HCT116 (cell line): ENCODE measurements around the gene FTO. TPM values are rescaled to one million over a fixed set of nuclear protein-coding genes. Genes with fewer than 3 reads are reported as not detected.

Experiments used
- ATAC-seq: fragments of 200-7000 bp; cut with Tn5 transposase; 2 replicates; pipeline ENCODE4 v1.9.1; 2020; ENCODE audit warnings: mild to moderate bottlenecking, moderate library complexity
- BruUV-seq: library from RNA; stranded (reverse); fragments of 400-500 nt; replicated peaks from 2 replicates; lab custom pipeline; 2021; lab: Mats Ljungman, UMichigan
- CTCF ChIA-PET: fragments of 300-600 bp; sonication (Branson Sonifier 250); formaldehyde crosslinking; loops from one replicate; lab custom pipeline; 2021; ENCODE audit warnings: antibody characterized with exemption; lab: Charles Lee
- POLR2A ChIA-PET: fragments of 300-600, 350-600 bp; sonication (Branson Sonifier 250); formaldehyde crosslinking; loops from one replicate; lab custom pipeline; 2021; ENCODE audit warnings: antibody characterized with exemption; lab: Charles Lee
- RAD21 ChIA-PET, 2 experiments: fragments of 300-600 bp; sonication (Branson Sonifier 250); formaldehyde crosslinking; loops; one replicate each; lab custom pipeline; 2023; ENCODE audit warnings: low total read pairs in 2 of 2; ENCODE audit not compliant: uncharacterized antibody in 2 of 2, unreplicated experiment in 2 of 2, low non-redundant PET in 1 of 2; lab: Charles Lee
- DNase-seq: peaks from one replicate; pipeline ENCODE4 v3.0.0-alpha.2; 2010; ENCODE audit warnings: low read depth, low spot score
- H2AFZ ChIP-seq: fragments of 200-600 bp; shearing (Covaris generic), sonication (generic); 2 replicates; pipeline ENCODE4 v1.6.1; 2017; ENCODE audit warnings: low read depth, mixed run types, mixed read lengths, antibody characterized with exemption, low read length; ENCODE audit not compliant: poor library complexity, severe bottlenecking
- H3K27ac ChIP-seq: 2 replicates; pipeline ENCODE4 v1.5.1; 2012; ENCODE audit warnings: low read depth, low read length
- H3K27me3 ChIP-seq: fragments of 200-600 bp; sonication (generic); 2 replicates; pipeline ENCODE4 v1.6.1; 2016; ENCODE audit warnings: mixed run types, low read length, mixed read lengths; ENCODE audit not compliant: insufficient read depth
- H3K36me3 ChIP-seq, 2 experiments: fragments of 200-500 bp in 1 of 2; fragments of 200-600 bp in 1 of 2; sonication (Bioruptor generic) in 1 of 2; sonication (generic) in 1 of 2; 2 replicates each; pipeline versions ENCODE4 v1.5.1 to v1.6.1; 2014 to 2016; ENCODE audit warnings: low read length in 2 of 2, inconsistent platforms in 1 of 2, mixed read lengths in 1 of 2, mixed run types in 1 of 2; ENCODE audit not compliant: insufficient read depth in 2 of 2, control insufficient read depth in 1 of 2
- H3K4me1 ChIP-seq, 2 experiments: fragments of 200-600 bp in 1 of 2; sonication (generic) in 1 of 2; 2 replicates each; pipeline versions ENCODE4 v1.5.1 to v1.6.1; 2012 to 2017; ENCODE audit warnings: low read length in 2 of 2, inconsistent platforms in 1 of 2, mild to moderate bottlenecking in 1 of 2, mixed read lengths in 1 of 2, mixed run types in 1 of 2, moderate library complexity in 1 of 2; ENCODE audit not compliant: insufficient read depth in 2 of 2, control insufficient read depth in 1 of 2
- H3K4me2 ChIP-seq: fragments of 200-600 bp; sonication (generic); 2 replicates; pipeline ENCODE4 v1.6.1; 2017; ENCODE audit warnings: mixed run types, low read length, mixed read lengths
- H3K4me3 ChIP-seq, 2 experiments: fragments of 200-600 bp in 1 of 2; sonication (generic) in 1 of 2; replicated peaks in 1 of 2; 2 replicates each; pipeline ENCODE4 v1.5.1; 2011 to 2016; ENCODE audit warnings: low read length in 2 of 2, control low read depth in 1 of 2, low read depth in 1 of 2, mild to moderate bottlenecking in 1 of 2, mixed read lengths in 1 of 2, mixed run types in 1 of 2
- H3K79me2 ChIP-seq: fragments of 200-600 bp; sonication (generic); 2 replicates; pipeline ENCODE4 v1.6.1; 2017; ENCODE audit warnings: mild to moderate bottlenecking, mixed run types, low read length, moderate library complexity, mixed read lengths; ENCODE audit not compliant: insufficient read depth
- H3K9ac ChIP-seq: fragments of 200-600 bp; sonication (generic); 2 replicates; pipeline ENCODE4 v1.6.1; 2016; ENCODE audit warnings: low read length, mixed read lengths
- H3K9me2 ChIP-seq: fragments of 200-600 bp; sonication (generic), shearing (Covaris generic); 2 replicates; pipeline ENCODE4 v1.6.1; 2017; ENCODE audit warnings: mixed run types, mild to moderate bottlenecking, moderate library complexity; ENCODE audit not compliant: insufficient read depth
- H3K9me3 ChIP-seq, 2 experiments: fragments of 200-500 bp in 1 of 2; fragments of 200-600 bp in 1 of 2; sonication (Bioruptor generic) in 1 of 2; sonication (generic) in 1 of 2; 2 replicates each; pipeline ENCODE4 v1.6.1; 2014 to 2017; ENCODE audit warnings: low read length in 2 of 2, mixed read lengths in 2 of 2, inconsistent platforms in 1 of 2, low read depth in 1 of 2, mild to moderate bottlenecking in 1 of 2, mixed run types in 1 of 2, moderate library complexity in 1 of 2; ENCODE audit not compliant: control insufficient read depth in 1 of 2, insufficient read depth in 1 of 2
- H4K20me1 ChIP-seq: fragments of 200-600 bp; sonication (generic), shearing (Covaris generic); 2 replicates; pipeline ENCODE4 v1.6.1; 2017; ENCODE audit warnings: mixed run types, mild to moderate bottlenecking, moderate library complexity; ENCODE audit not compliant: insufficient read depth
- CBX3 ChIP-seq: IDR thresholded peaks from 2 replicates; pipeline ENCODE4 v1.6.1; 2012; ENCODE audit warnings: low read depth
- CEBPB ChIP-seq: IDR thresholded peaks from 2 replicates; pipeline ENCODE4 v1.6.1; 2012; ENCODE audit warnings: low read depth
- EGR1 ChIP-seq: IDR thresholded peaks from 2 replicates; pipeline ENCODE4 v1.6.1; 2012; ENCODE audit warnings: low read depth
- ELF1 ChIP-seq: IDR thresholded peaks from 2 replicates; pipeline ENCODE4 v1.6.1; 2012; ENCODE audit warnings: low read depth, borderline replicate concordance
- EZH2phosphoT487 ChIP-seq: fragments of 200-600 bp; IDR thresholded peaks from 2 replicates; pipeline ENCODE4 v1.6.1; 2018; ENCODE audit warnings: antibody characterized with exemption, borderline replicate concordance
- FOSL1 ChIP-seq: IDR thresholded peaks from 2 replicates; pipeline ENCODE4 v1.6.1; 2012; ENCODE audit warnings: low read depth
- JUND ChIP-seq: IDR thresholded peaks from 2 replicates; pipeline ENCODE4 v1.6.1; 2012
- POLR2AphosphoS5 ChIP-seq: IDR thresholded peaks from 2 replicates; pipeline ENCODE4 v1.6.1; 2011; ENCODE audit warnings: mild to moderate bottlenecking, low read depth, low read length, moderate library complexity
- SIN3A ChIP-seq: IDR thresholded peaks from 2 replicates; pipeline ENCODE4 v1.6.1; 2012; ENCODE audit warnings: low read depth
- SP1 ChIP-seq: IDR thresholded peaks from 2 replicates; pipeline ENCODE4 v1.6.1; 2012; ENCODE audit warnings: low read depth
- SRF ChIP-seq: IDR thresholded peaks from 2 replicates; pipeline ENCODE4 v1.6.1; 2012; ENCODE audit warnings: low read depth
- ZFX ChIP-seq: fragments of 450-650 bp; IDR thresholded peaks from 2 replicates; pipeline ENCODE4 v1.6.1; 2017
- ZNF274 ChIP-seq: fragments of 200-500 bp; sonication (Bioruptor generic); IDR thresholded peaks from 2 replicates; pipeline ENCODE4 v1.6.1; 2014; ENCODE audit warnings: mild to moderate bottlenecking, low read depth, low read length, inconsistent platforms
- intact Hi-C: fragments of 100-400 bp; cut with micrococcal nuclease; formaldehyde crosslinking; loops from 2 replicates; pipeline ENCODE4 v1.10.0; 2022
- total RNA-seq: library from RNA; stranded (reverse); gene quantifications from one replicate; pipeline ENCODE4 v1.2.1, GENCODE V29; 2021; ENCODE audit not compliant: unreplicated experiment
- TF ChIP-seq, protein P1 (sequence below), 3 experiments: fragments of 200-600 bp in 1 of 3; sonication (generic) in 1 of 3; IDR thresholded peaks in 2 of 3; conservative IDR thresholded peaks in 1 of 3; 2 replicates each; pipeline ENCODE4 v1.5.1; 2012 to 2017; ENCODE audit warnings: low read depth in 2 of 3, low read length in 2 of 3, antibody characterized with exemption in 1 of 3, borderline replicate concordance in 1 of 3, control low read depth in 1 of 3, mild to moderate bottlenecking in 1 of 3, mixed read lengths in 1 of 3, mixed run types in 1 of 3, moderate library complexity in 1 of 3; ENCODE audit not compliant: insufficient read depth in 1 of 3
- TF ChIP-seq, protein P2 (sequence below): IDR thresholded peaks from 2 replicates; pipeline ENCODE4 v1.6.1; 2011; ENCODE audit warnings: mild to moderate bottlenecking, low read length, moderate library complexity; ENCODE audit not compliant: insufficient replicate concordance; ENCODE audit errors: extremely low read depth
- TF ChIP-seq, protein P3 (sequence below): IDR thresholded peaks from 2 replicates; pipeline ENCODE4 v1.6.1; 2012
- TF ChIP-seq, protein P4 (sequence below): IDR thresholded peaks from 2 replicates; pipeline ENCODE4 v1.6.1; 2012; ENCODE audit warnings: low read depth

The FTO gene
- total RNA-seq, 1 experiment from 2014 or later = 55.2 TPM

DNA sequence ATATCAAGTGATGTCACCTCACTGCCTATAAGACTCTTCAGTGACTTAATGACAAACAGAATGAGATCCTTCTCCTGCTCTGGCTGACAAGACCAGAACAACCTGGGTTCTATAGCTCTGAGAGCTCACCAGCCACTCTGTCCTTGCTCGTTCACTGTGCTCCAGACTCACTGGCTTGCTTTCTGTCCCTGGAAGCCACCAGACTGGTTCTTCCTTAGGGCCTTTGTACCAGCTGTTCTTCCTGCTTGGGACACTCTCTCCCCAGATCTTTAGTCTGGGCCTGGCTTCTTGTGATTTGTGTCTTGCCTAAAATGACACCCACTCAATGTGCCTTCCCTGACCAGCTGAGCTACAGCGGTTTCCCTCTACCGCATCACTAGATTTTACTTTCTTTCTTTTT lies 76.1 kb downstream of the FTO start (continued):
- TF ChIP-seq, protein P1, sequence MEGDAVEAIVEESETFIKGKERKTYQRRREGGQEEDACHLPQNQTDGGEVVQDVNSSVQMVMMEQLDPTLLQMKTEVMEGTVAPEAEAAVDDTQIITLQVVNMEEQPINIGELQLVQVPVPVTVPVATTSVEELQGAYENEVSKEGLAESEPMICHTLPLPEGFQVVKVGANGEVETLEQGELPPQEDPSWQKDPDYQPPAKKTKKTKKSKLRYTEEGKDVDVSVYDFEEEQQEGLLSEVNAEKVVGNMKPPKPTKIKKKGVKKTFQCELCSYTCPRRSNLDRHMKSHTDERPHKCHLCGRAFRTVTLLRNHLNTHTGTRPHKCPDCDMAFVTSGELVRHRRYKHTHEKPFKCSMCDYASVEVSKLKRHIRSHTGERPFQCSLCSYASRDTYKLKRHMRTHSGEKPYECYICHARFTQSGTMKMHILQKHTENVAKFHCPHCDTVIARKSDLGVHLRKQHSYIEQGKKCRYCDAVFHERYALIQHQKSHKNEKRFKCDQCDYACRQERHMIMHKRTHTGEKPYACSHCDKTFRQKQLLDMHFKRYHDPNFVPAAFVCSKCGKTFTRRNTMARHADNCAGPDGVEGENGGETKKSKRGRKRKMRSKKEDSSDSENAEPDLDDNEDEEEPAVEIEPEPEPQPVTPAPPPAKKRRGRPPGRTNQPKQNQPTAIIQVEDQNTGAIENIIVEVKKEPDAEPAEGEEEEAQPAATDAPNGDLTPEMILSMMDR (IDR thresholded peaks at IDR 0.05 in 2 of 3, conservative IDR thresholded peaks at IDR 0.05 in 1 of 3; ENCODE audit: borderline replicate concordance in 1 of 3, insufficient read depth in 1 of 3, low read depth in 2 of 3, low read length in 2 of 3) = no peak
- TF ChIP-seq JUND = no peak
- TF ChIP-seq EZH2phosphoT487 = no peak
- TF ChIP-seq SP1 = no peak; the same call in 1 of the 2 replicates
- TF ChIP-seq, all 23 proteins: peak for 0

DNA sequence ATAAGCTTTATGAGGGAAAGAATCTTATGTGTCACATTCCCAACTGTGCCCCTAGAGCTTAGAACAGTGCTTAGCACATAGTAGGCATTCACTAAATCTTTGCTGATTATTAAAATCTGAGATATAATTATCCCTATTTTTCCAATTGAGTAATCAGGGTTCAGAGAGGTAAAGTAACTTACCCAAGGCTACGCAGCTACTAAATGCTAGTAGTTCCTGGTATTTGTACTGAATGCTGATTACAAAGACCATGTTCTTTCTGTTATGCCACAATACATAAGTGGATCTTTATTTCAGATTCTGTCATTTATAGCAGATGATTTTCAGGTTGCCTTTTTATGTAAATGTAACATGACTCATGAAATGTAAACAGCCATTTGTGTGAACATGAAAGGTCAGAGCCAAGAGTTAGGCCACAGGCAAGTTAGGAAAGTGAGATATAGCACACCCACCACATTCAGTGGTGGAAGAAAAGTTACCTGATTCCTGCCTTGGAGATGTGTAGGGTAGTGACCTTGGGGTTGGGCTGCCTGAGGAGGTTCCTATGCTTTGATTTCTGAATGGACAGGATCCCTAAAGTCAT lies 77.2 kb downstream of the FTO start:
- no TSS peak for BruUV-seq
- TF ChIP-seq, protein P2, sequence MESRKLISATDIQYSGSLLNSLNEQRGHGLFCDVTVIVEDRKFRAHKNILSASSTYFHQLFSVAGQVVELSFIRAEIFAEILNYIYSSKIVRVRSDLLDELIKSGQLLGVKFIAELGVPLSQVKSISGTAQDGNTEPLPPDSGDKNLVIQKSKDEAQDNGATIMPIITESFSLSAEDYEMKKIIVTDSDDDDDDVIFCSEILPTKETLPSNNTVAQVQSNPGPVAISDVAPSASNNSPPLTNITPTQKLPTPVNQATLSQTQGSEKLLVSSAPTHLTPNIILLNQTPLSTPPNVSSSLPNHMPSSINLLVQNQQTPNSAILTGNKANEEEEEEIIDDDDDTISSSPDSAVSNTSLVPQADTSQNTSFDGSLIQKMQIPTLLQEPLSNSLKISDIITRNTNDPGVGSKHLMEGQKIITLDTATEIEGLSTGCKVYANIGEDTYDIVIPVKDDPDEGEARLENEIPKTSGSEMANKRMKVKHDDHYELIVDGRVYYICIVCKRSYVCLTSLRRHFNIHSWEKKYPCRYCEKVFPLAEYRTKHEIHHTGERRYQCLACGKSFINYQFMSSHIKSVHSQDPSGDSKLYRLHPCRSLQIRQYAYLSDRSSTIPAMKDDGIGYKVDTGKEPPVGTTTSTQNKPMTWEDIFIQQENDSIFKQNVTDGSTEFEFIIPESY = no peak
- no peak for TF ChIP-seq ELF1
- TF ChIP-seq SIN3A = no peak
- TF ChIP-seq CBX3 = no peak
- TF ChIP-seq, protein P3, sequence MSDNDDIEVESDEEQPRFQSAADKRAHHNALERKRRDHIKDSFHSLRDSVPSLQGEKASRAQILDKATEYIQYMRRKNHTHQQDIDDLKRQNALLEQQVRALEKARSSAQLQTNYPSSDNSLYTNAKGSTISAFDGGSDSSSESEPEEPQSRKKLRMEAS = no peak
- peak; percentile 41; the same call in 1 of the 2 replicates for TF ChIP-seq CEBPB
- TF ChIP-seq EGR1 = no peak
- TF ChIP-seq, protein P4, sequence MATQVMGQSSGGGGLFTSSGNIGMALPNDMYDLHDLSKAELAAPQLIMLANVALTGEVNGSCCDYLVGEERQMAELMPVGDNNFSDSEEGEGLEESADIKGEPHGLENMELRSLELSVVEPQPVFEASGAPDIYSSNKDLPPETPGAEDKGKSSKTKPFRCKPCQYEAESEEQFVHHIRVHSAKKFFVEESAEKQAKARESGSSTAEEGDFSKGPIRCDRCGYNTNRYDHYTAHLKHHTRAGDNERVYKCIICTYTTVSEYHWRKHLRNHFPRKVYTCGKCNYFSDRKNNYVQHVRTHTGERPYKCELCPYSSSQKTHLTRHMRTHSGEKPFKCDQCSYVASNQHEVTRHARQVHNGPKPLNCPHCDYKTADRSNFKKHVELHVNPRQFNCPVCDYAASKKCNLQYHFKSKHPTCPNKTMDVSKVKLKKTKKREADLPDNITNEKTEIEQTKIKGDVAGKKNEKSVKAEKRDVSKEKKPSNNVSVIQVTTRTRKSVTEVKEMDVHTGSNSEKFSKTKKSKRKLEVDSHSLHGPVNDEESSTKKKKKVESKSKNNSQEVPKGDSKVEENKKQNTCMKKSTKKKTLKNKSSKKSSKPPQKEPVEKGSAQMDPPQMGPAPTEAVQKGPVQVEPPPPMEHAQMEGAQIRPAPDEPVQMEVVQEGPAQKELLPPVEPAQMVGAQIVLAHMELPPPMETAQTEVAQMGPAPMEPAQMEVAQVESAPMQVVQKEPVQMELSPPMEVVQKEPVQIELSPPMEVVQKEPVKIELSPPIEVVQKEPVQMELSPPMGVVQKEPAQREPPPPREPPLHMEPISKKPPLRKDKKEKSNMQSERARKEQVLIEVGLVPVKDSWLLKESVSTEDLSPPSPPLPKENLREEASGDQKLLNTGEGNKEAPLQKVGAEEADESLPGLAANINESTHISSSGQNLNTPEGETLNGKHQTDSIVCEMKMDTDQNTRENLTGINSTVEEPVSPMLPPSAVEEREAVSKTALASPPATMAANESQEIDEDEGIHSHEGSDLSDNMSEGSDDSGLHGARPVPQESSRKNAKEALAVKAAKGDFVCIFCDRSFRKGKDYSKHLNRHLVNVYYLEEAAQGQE = no peak
- TF ChIP-seq JUND = 0 out of 2 replicates have a peak, but pooled peaks have one; percentile 54
- TF ChIP-seq FOSL1 = peak; percentile 35; the same call in 1 of the 2 replicates
- no peak for TF ChIP-seq ZFX
- no peak for TF ChIP-seq SRF
- no peak for TF ChIP-seq POLR2AphosphoS5
- TF ChIP-seq SP1 = peak; percentile 33; the same call in 1 of the 2 replicates
- TF ChIP-seq ZNF274 = no peak
- no peaks in the 10 kb centered on the region for H3K9me3 ChIP-seq
- H3K4me3 ChIP-seq = peak overlapping the region in 1 of 2 experiments; percentile 23; a peak in 1 of 4 replicates
- no peaks in the 10 kb centered on the region for H3K36me3 ChIP-seq
- H3K79me2 ChIP-seq = peaks cover 16% of the 10 kb centered on the region; the same call in 1 of the 2 replicates
- H3K27ac ChIP-seq = no peak overlapping the region
- CTCF ChIA-PET = interaction anchor here (1.2 kb wide), 1 partner anchor 7 kb away, joined by 3 read pairs; no protein-coding TSS in a partner anchor
- ATAC-seq (no peak), DNase-seq (no peak)
- H4K20me1 ChIP-seq = no peaks in the 10 kb centered on the region
- H3K4me2 ChIP-seq = peak overlapping the region; percentile 62
- intact Hi-C loops = no loop called here
- POLR2A ChIA-PET = no interaction called here
- no peaks in the 10 kb centered on the region for H3K9me2 ChIP-seq
- RAD21 ChIA-PET = interaction anchor here in 1 of 2 experiments (0.7 kb wide), 1 partner anchor 1574 kb away, joined by 3 read pairs; no protein-coding TSS in a partner anchor
- H3K27me3 ChIP-seq = no peaks in the 10 kb centered on the region
- peaks cover 59 to 66% of the 10 kb centered on the region in 2 experiments for H3K4me1 ChIP-seq
- H2AFZ ChIP-seq = no peak overlapping the region
- no peak overlapping the region for H3K9ac ChIP-seq
